Stomach (tissue), 4 donors: ENCODE measurements around the gene ESR1.

Experiments
- EP300 ChIP-seq: sonication (generic); formaldehyde crosslinking; IDR thresholded peaks from one replicate; pipeline ENCODE4 v1.6.1; 2017; ENCODE audit warnings: antibody characterized with exemption
- POLR2A ChIP-seq, 4 donors: fragments of 450-650 bp; IDR thresholded peaks; one replicate each; pipeline ENCODE4 v1.6.1; 2016; ENCODE audit warnings: antibody characterized with exemption in 4 of 4, control low read depth in 2 of 4, mild to moderate bottlenecking in 1 of 4, moderate library complexity in 1 of 4
- POLR2AphosphoS5 ChIP-seq, 3 donors: sonication (generic); formaldehyde crosslinking; IDR thresholded peaks; one replicate each; pipeline ENCODE4 v1.6.1; 2016; ENCODE audit warnings: antibody characterized with exemption in 3 of 3
- TF ChIP-seq, protein P1 (sequence below), 7 experiments: fragments of 450-650 bp in 4 of 7; fragments of 200-600 bp in 3 of 7; sonication (generic) in 3 of 7; IDR thresholded peaks; one replicate each; pipeline ENCODE4 v1.5.1; 2016 to 2019; ENCODE audit warnings: antibody characterized with exemption in 7 of 7, control low read depth in 2 of 7, mild to moderate bottlenecking in 1 of 7

- TF ChIP-seq POLR2A (IDR thresholded peaks at IDR 0.05) (no peak), POLR2AphosphoS5 (IDR thresholded peaks at IDR 0.05) (no peak), EP300 (no peak)
- TF ChIP-seq, protein P1, sequence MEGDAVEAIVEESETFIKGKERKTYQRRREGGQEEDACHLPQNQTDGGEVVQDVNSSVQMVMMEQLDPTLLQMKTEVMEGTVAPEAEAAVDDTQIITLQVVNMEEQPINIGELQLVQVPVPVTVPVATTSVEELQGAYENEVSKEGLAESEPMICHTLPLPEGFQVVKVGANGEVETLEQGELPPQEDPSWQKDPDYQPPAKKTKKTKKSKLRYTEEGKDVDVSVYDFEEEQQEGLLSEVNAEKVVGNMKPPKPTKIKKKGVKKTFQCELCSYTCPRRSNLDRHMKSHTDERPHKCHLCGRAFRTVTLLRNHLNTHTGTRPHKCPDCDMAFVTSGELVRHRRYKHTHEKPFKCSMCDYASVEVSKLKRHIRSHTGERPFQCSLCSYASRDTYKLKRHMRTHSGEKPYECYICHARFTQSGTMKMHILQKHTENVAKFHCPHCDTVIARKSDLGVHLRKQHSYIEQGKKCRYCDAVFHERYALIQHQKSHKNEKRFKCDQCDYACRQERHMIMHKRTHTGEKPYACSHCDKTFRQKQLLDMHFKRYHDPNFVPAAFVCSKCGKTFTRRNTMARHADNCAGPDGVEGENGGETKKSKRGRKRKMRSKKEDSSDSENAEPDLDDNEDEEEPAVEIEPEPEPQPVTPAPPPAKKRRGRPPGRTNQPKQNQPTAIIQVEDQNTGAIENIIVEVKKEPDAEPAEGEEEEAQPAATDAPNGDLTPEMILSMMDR (IDR thresholded peaks at IDR 0.05): no peak
These were observed 354.0 kb downstream of the ESR1 start for GRCh38 chr6:152161501-152161900.
